Retinal pigment epithelial cell (primary cell): ENCODE measurements around the gene SMAD3.

Experiments used
- DNase-seq: peaks from one replicate; pipeline ENCODE4 v3.0.0-alpha.2; 2010; ENCODE audit warnings: low read depth
- H3K4me3 ChIP-seq: 2 replicates; pipeline ENCODE4 v1.5.1; 2011; ENCODE audit warnings: mild to moderate bottlenecking, low read length, control low read depth, moderate library complexity
- CTCF ChIP-seq: conservative IDR thresholded peaks from 2 replicates; pipeline ENCODE4 v1.5.1; 2011; ENCODE audit warnings: low read depth, low read length, control low read depth, inconsistent platforms

SMAD3 gene

GRCh38 chr15:67134067-67134838, 68.9 kb downstream of the SMAD3 start:
- H3K4me3 ChIP-seq, result no peak overlapping the region
- peak; percentile 80 for DNase-seq
- no peak for TF ChIP-seq CTCF

GRCh38 chr15:67134871-67135492, 69.6 kb downstream of the SMAD3 start:
- DNase-seq, result no peak
- H3K4me3 ChIP-seq, result no peak overlapping the region
- no peak for TF ChIP-seq CTCF

- no peak for TF ChIP-seq CTCF
- no peak for DNase-seq
Measured at GRCh38 chr15:67135494-67135893, 70.1 kb downstream of the SMAD3 start.

GRCh38 chr15:67136802-67137201, 71.4 kb downstream of the SMAD3 start:
- DNase-seq, result no peak
- no peak for TF ChIP-seq CTCF
- H3K4me3 ChIP-seq, result no peak overlapping the region

More at GRCh38 chr15:67135494-67135893, 70.1 kb downstream of the SMAD3 start:
- no peak overlapping the region for H3K4me3 ChIP-seq

GRCh38 chr15:67137319-67137718, 71.9 kb downstream of the SMAD3 start:
- no peak for DNase-seq
- no peak overlapping the region for H3K4me3 ChIP-seq
- no peak for TF ChIP-seq CTCF

GRCh38 chr15:67137951-67138848, 72.8 kb downstream of the SMAD3 start:
- DNase-seq, result no peak
- no peak for TF ChIP-seq CTCF
- no peak overlapping the region for H3K4me3 ChIP-seq
